PC-9 (cell line): Measurements from ENCODE around the gene PSMD13.

ENCODE experiments used
- EZH2 ChIP-seq: fragments of 200-600 bp; sonication (generic); IDR thresholded peaks from 2 replicates; pipeline ENCODE4 v1.8.0; 2017; ENCODE audit warnings: antibody characterized with exemption, low read depth
- TF ChIP-seq, protein P1 (sequence below): fragments of 200-600 bp; sonication (generic); conservative IDR thresholded peaks from 2 replicates; pipeline ENCODE4 v1.6.1; 2017; ENCODE audit warnings: mixed run types, antibody characterized with exemption, mild to moderate bottlenecking, moderate library complexity

DNA sequence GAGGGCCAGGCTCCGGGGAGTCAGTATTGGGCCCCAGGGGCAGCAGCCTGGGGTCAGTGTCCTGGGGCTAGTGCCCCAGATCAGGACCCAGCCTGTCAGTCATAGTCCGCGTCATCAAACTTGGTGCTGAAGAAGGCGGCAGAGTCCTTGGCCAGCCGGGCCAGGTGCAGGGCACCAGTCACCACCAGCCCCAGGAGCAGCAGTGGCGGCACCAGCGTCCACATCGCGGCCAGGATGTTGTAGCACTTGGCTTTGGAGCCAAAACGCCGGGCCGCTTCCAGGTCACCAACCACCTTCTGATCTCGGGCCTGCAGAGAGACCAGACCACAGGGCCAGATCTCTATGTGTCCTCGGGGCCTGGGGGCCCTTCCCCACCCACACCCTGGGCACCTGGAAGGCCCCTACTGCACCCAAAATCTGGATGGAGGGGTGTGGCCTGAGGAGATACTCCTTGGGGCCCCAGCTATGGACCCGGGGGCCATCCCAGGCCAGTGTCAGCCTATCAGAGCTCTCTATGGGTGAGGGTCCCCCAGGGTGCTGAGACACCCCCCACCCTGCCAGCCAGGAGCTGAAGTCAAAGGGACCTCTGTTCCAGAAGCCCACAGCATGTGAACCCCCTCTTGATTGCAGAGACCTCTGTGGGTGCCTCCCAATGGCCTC, 61.8 kb downstream of the PSMD13 start:
- TF ChIP-seq EZH2 = no peak
- TF ChIP-seq, protein P1, sequence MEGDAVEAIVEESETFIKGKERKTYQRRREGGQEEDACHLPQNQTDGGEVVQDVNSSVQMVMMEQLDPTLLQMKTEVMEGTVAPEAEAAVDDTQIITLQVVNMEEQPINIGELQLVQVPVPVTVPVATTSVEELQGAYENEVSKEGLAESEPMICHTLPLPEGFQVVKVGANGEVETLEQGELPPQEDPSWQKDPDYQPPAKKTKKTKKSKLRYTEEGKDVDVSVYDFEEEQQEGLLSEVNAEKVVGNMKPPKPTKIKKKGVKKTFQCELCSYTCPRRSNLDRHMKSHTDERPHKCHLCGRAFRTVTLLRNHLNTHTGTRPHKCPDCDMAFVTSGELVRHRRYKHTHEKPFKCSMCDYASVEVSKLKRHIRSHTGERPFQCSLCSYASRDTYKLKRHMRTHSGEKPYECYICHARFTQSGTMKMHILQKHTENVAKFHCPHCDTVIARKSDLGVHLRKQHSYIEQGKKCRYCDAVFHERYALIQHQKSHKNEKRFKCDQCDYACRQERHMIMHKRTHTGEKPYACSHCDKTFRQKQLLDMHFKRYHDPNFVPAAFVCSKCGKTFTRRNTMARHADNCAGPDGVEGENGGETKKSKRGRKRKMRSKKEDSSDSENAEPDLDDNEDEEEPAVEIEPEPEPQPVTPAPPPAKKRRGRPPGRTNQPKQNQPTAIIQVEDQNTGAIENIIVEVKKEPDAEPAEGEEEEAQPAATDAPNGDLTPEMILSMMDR = no peak
